ENCODE data around the gene EPB41L2.

Gene EPB41L2

DNA sequence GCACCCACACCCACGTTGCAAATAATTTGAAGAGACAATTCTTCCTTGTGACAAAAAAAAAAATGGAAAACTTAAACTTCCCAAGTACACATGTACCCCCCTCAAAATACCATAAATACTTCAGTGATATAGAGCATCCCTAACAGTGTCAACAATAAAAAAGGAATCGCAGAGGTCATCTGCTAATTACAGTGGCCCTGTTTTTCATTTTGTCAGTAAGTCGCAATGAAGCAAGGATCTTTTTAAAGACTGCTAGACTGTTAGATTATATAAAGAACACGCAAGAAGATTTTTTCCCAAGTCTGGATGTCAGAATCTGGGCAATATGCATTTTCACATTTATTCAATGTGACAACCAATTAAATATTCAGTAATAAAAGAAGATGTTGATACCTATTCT is 93.9 kb downstream of the EPB41L2 start:
- H3K4me1 Mint-ChIP-seq, result peaks cover 34% of the 10 kb centered on the region
- H3K36me3 Mint-ChIP-seq, result no peaks in the 10 kb centered on the region
- H3K27ac Mint-ChIP-seq, result no peak overlapping the region
- H3K27me3 Mint-ChIP-seq, result no peaks in the 10 kb centered on the region
- H3K9me3 Mint-ChIP-seq, result no peaks in the 10 kb centered on the region
- no peak overlapping the region for H3K4me3 Mint-ChIP-seq
- no peak for ATAC-seq

DNA sequence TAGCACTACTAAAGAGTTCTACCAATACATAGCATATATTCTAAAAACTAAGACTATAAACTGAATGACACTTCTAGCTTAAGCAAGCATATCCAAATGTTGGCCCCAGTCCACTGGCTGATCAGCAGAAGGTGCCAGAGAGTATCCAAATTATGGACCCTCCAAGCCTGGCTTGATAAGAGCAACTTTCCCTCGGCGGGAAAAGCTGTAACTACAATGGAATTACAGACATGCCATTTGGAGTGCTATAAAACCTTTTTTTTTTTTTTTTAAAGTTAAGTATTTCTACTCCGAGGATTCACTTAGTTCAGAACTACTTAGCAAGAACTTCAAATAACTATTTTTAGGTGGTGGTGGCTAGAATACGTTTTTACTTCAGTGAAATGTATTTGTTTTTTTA is 94.6 kb downstream of the EPB41L2 start:
- ATAC-seq, result no peak
- H3K4me1 Mint-ChIP-seq, result peaks cover 40% of the 10 kb centered on the region
- H3K27ac Mint-ChIP-seq, result no peak overlapping the region
- H3K9me3 Mint-ChIP-seq, result no peaks in the 10 kb centered on the region
- no peaks in the 10 kb centered on the region for H3K27me3 Mint-ChIP-seq
- no peaks in the 10 kb centered on the region for H3K36me3 Mint-ChIP-seq
- no peak overlapping the region for H3K4me3 Mint-ChIP-seq

DNA sequence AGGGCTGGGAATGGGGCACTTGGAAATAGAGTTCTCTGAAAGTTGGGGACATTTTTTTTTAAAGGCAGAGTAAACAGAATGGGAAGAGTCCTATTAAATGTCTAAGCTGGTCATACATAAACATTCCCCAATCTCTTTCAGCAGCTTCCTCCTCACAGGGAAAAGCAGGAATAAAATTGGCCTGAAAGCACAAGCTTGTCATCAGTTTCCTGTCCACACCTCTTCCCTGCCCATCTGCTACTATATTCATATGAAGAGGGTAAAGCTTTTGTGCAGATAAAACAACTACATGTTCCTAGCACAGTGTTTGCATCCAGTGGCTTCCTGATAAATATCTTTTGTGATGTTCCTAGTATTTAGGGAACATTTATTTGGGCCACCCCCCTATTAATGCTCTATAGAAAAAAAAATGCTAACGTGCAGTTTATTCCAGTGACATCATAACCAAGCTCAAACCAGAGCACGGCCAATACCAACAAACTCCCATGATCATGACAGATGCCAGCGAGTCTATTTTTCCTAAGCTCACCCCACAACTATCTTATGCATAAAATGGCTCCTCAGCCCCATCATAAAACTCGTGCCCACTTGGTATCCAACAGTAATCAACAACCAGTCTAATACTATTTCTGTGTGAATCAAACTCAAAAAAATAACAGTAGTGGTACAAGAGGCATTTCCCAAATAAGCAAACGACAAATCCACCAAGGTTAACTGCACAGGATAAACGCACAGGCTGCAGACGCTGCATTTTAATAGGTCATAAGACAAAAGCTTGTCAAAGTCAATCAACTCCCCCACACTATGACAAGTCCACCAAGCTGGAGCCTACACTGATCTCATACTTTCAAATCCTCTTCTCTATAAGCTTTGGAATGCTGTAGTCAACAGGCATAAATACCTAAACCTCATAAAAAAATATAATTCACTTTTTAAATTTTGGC is 95.3 kb downstream of the EPB41L2 start:
- Mint-ChIP-seq H3K27me3 (no peaks in the 10 kb centered on the region), H3K36me3 (no peaks in the 10 kb centered on the region), H3K4me3 (no peak overlapping the region), H3K4me1 (peaks cover 43% of the 10 kb centered on the region), H3K9me3 (no peaks in the 10 kb centered on the region), H3K27ac (no peak overlapping the region)
- no peak for ATAC-seq

GRCh38 chr6:130966344-130966980 is 96.6 kb downstream of the EPB41L2 start:
- Mint-ChIP-seq H3K4me3 (no peak overlapping the region), H3K4me1 (peaks cover 56% of the 10 kb centered on the region), H3K27ac (no peak overlapping the region), H3K9me3 (no peaks in the 10 kb centered on the region), H3K36me3 (peaks cover 8% of the 10 kb centered on the region), H3K27me3 (no peaks in the 10 kb centered on the region)
- ATAC-seq, result no peak

- Mint-ChIP-seq H3K4me3 (no peak overlapping the region), H3K27me3 (no peaks in the 10 kb centered on the region), H3K27ac (no peak overlapping the region), H3K36me3 (peaks cover 9% of the 10 kb centered on the region), H3K4me1 (peaks cover 56% of the 10 kb centered on the region), H3K9me3 (no peaks in the 10 kb centered on the region)
- no peak for ATAC-seq
Observed at GRCh38 chr6:130965656-130966055, 97.4 kb downstream of the EPB41L2 start.

- Mint-ChIP-seq H3K27ac (no peak overlapping the region), H3K4me3 (no peak overlapping the region), H3K9me3 (no peaks in the 10 kb centered on the region), H3K27me3 (no peaks in the 10 kb centered on the region), H3K36me3 (peaks cover 9% of the 10 kb centered on the region), H3K4me1 (peaks cover 56% of the 10 kb centered on the region)
- ATAC-seq, result no peak
Observed at GRCh38 chr6:130964808-130965604, 98.0 kb downstream of the EPB41L2 start.

DNA sequence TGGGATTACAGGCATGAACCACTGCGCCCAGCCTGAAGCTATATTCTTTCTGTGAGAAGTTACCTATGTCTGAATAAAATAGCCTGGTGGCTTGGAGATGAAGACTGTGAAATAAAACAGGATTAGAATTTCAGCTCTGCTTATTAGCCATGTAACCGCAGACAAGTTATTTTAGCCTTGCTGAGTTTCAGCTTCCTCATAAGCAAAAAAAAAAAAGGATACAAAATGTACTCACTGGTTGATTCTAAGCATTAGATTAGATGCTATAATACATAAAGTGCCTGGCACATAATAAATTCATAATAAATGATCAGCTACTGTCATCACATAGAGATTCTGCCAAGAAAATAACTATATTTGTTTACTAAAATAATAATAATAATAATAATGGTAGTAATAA is 98.8 kb downstream of the EPB41L2 start:
- no peak for ATAC-seq
- Mint-ChIP-seq H3K9me3 (no peaks in the 10 kb centered on the region), H3K27me3 (no peaks in the 10 kb centered on the region), H3K36me3 (peaks cover 9% of the 10 kb centered on the region), H3K27ac (peak overlapping the region; percentile 46), H3K4me3 (no peak overlapping the region), H3K4me1 (peaks cover 52% of the 10 kb centered on the region)

GRCh38 chr6:130962966-130963365 is 100.1 kb downstream of the EPB41L2 start:
- Mint-ChIP-seq H3K4me1 (peaks cover 47% of the 10 kb centered on the region), H3K9me3 (no peaks in the 10 kb centered on the region), H3K4me3 (no peak overlapping the region), H3K27ac (no peak overlapping the region), H3K36me3 (peaks cover 9% of the 10 kb centered on the region), H3K27me3 (no peaks in the 10 kb centered on the region)
- ATAC-seq, result no peak

DNA sequence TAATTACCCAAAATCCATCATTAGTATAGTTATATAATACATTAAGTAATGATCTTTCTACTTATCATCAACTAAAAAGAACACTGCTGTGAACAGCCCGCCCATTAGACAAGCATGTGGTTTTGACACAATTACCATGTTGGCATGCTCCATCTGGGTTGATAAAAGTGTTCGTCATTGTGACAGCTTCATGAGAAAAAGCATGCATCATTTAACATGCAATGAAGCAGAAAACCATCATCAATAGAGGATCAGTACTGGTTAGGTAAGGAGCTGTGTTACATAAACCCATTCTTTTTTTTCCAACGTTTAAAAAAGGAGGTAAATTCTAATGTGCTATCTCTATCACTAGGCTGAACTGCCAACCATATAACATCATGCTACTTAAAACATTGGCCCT is 101.9 kb downstream of the EPB41L2 start:
- Mint-ChIP-seq H3K27ac (no peak overlapping the region), H3K27me3 (no peaks in the 10 kb centered on the region), H3K9me3 (no peaks in the 10 kb centered on the region), H3K36me3 (peaks cover 12% of the 10 kb centered on the region), H3K4me1 (peaks cover 35% of the 10 kb centered on the region), H3K4me3 (no peak overlapping the region)
- no peak for ATAC-seq

DNA sequence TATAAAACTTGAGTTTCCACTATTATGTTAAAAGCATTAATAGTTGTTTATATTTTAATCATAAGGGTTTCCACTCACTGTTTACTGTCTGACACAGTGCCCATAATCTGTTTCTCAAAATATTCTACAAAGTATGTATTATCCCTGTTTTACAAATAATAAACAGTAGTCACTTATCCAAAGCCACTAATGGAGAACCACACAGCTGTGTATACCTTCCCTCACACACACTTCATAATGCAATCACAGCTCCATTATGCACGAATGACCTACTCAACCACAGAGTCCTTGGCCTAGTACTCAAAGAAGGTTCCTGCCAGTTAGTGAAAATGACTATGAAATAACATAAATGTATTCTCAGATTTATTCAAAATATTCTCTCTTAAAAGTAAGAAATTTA is 103.1 kb downstream of the EPB41L2 start:
- H3K27me3 Mint-ChIP-seq, result no peaks in the 10 kb centered on the region
- no peak overlapping the region for H3K4me3 Mint-ChIP-seq
- H3K36me3 Mint-ChIP-seq, result peaks cover 24% of the 10 kb centered on the region
- ATAC-seq, result no peak
- peaks cover 34% of the 10 kb centered on the region for H3K4me1 Mint-ChIP-seq
- no peak overlapping the region for H3K27ac Mint-ChIP-seq
- H3K9me3 Mint-ChIP-seq, result no peaks in the 10 kb centered on the region

DNA sequence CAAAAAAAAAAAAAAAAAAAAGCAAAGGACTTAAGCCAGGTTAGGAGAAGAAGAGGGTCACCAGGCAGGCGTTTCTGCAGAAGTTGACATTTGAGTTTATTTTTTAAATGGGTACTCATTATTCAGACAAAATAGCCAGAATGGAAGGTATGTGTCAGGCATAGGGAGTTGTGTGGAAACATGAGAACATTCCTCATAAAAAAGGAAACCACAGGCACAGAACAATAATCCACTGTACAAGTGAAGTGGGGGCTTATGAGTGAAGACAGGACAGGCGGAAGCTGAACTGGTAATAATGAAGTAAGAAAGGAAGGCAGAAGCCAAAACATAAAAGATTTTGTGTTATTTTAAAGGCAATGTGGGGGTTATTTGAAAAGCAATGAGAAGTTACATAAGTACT is 104.6 kb downstream of the EPB41L2 start:
- peaks cover 31% of the 10 kb centered on the region for H3K36me3 Mint-ChIP-seq
- no peak overlapping the region for H3K4me3 Mint-ChIP-seq
- no peak for ATAC-seq
- H3K27me3 Mint-ChIP-seq, result no peaks in the 10 kb centered on the region
- H3K9me3 Mint-ChIP-seq, result no peaks in the 10 kb centered on the region
- H3K27ac Mint-ChIP-seq, result no peak overlapping the region
- peaks cover 26% of the 10 kb centered on the region for H3K4me1 Mint-ChIP-seq

- Mint-ChIP-seq H3K36me3 (peaks cover 34% of the 10 kb centered on the region), H3K27ac (no peak overlapping the region), H3K4me1 (peaks cover 4% of the 10 kb centered on the region), H3K4me3 (no peak overlapping the region), H3K27me3 (no peaks in the 10 kb centered on the region), H3K9me3 (peaks cover 3% of the 10 kb centered on the region)
- no peak for ATAC-seq
Observed at GRCh38 chr6:130955755-130956154, 107.3 kb downstream of the EPB41L2 start.

- H3K27ac Mint-ChIP-seq, result no peak overlapping the region
- H3K36me3 Mint-ChIP-seq, result peaks cover 34% of the 10 kb centered on the region
- ATAC-seq, result no peak
- H3K4me1 Mint-ChIP-seq, result peaks cover 14% of the 10 kb centered on the region
- H3K27me3 Mint-ChIP-seq, result no peaks in the 10 kb centered on the region
- H3K4me3 Mint-ChIP-seq, result no peak overlapping the region
- H3K9me3 Mint-ChIP-seq, result peaks cover 3% of the 10 kb centered on the region
Observed at GRCh38 chr6:130949553-130949952, 113.5 kb downstream of the EPB41L2 start.

DNA sequence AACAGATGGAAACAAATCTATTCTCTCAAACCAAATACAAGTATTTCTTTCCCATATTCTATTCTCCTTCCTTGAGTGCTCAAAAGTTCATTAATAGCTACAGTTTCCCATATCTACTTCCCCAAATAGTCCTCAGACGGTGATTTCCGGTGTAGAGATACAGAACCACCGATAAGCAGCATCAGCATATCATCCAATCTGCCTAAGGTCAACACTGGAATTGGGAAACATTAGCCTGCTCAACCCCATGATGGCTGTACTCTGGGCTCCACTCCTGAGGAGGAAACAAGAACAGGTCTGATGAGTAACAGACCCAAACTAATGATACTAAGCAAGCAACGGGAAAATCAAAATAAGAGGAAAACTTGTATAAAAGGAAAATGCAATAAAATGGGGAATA is 115.6 kb downstream of the EPB41L2 start:
- no peak overlapping the region for H3K4me3 Mint-ChIP-seq
- no peaks in the 10 kb centered on the region for H3K27me3 Mint-ChIP-seq
- H3K27ac Mint-ChIP-seq, result no peak overlapping the region
- H3K36me3 Mint-ChIP-seq, result peaks cover 40% of the 10 kb centered on the region
- peaks cover 14% of the 10 kb centered on the region for H3K4me1 Mint-ChIP-seq
- no peak for ATAC-seq
- no peaks in the 10 kb centered on the region for H3K9me3 Mint-ChIP-seq

DNA sequence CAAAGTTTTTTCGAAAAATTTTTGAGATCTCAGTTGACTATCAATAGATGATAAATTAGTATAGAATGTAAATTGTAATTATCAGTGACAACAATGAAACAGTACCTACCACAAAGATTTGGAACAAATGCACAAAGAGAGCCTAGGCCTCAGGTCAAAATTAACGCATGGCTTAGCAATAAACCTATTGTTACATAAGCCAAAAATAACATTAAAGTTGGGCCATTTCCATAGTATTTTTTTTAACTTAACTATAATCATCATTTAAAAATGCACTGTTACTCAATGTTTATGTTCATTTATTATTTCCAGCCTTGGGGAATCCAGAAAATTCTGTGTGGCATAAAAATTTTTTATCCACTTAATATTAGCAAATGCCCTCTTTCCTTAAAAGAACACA is 117.0 kb downstream of the EPB41L2 start:
- H3K4me1 Mint-ChIP-seq, result peaks cover 14% of the 10 kb centered on the region
- H3K36me3 Mint-ChIP-seq, result peaks cover 34% of the 10 kb centered on the region
- no peak for ATAC-seq
- no peak overlapping the region for H3K4me3 Mint-ChIP-seq
- no peaks in the 10 kb centered on the region for H3K27me3 Mint-ChIP-seq
- H3K9me3 Mint-ChIP-seq, result no peaks in the 10 kb centered on the region
- no peak overlapping the region for H3K27ac Mint-ChIP-seq

Measured in stimulated activated memory B cell treated with anti-CD40 and anti-IgM and Interleukin-4, amounts not matched to agents 10 μg/mL and 1 μg/mL and 100 μg/mL, for 72 hours (primary cell).